ENCODE results near the gene PRKRA. TPM values are rescaled to one million over a fixed set of nuclear protein-coding genes. Genes with fewer than 3 reads are reported as not detected.

The PRKRA gene
- polyA plus RNA-seq, 1 donor from 2014 or later: 91.8 TPM

- Histone ChIP-seq H3K4me2 (ENCODE audit: low read length) (no peak overlapping the region), H3F3A (ENCODE audit: insufficient read depth, low read length, poor library complexity, severe bottlenecking) (no peaks in the 10 kb centered on the region), H2AFZ (ENCODE audit: low read depth, low read length) (no peak overlapping the region), H3K4me3 (ENCODE audit: low read length) (no peak overlapping the region), H4K20me1 (ENCODE audit: insufficient read depth) (no peaks in the 10 kb centered on the region), H3K36me3 (ENCODE audit: insufficient read depth, low read length) (no peaks in the 10 kb centered on the region), H3K9ac (ENCODE audit: low read length) (no peak overlapping the region), H3K9me2 (ENCODE audit: insufficient read depth, low read length) (no peaks in the 10 kb centered on the region), H3K79me2 (replicated peaks; ENCODE audit: insufficient read depth, low read length) (no peaks in the 10 kb centered on the region), H3K27me3 (ENCODE audit: insufficient read depth, low read depth, low read length) (no peaks in the 10 kb centered on the region), H3K9me3 (ENCODE audit: low read length) (no peaks in the 10 kb centered on the region), H3K27ac (ENCODE audit: low read length) (no peak overlapping the region)
- no peak for TF ChIP-seq SMC3 (conservative IDR thresholded peaks at IDR 0.05; ENCODE audit: poor library complexity)
- no peak for TF ChIP-seq POLR2AphosphoS5 (IDR thresholded peaks at IDR 0.05)
- TF ChIP-seq EP300 (conservative IDR thresholded peaks at IDR 0.05; ENCODE audit: poor library complexity, severe bottlenecking): no peak
- no peak for TF ChIP-seq REST (IDR thresholded peaks at IDR 0.05; ENCODE audit: borderline replicate concordance)
- no peak for TF ChIP-seq TAF1 (IDR thresholded peaks at IDR 0.05; ENCODE audit: low read depth)
- TF ChIP-seq EZH2 (IDR thresholded peaks at IDR 0.05; ENCODE audit: borderline replicate concordance, insufficient read depth, low read length, poor library complexity, severe bottlenecking): no peak
- no peak for TF ChIP-seq RAD21 (conservative IDR thresholded peaks at IDR 0.05)
- no peak for TF ChIP-seq CTCF (IDR thresholded peaks at IDR 0.05; ENCODE audit: poor library complexity, severe bottlenecking)
- no peak for TF ChIP-seq MXI1 (conservative IDR thresholded peaks at IDR 0.05; ENCODE audit: poor library complexity, severe bottlenecking)
These were observed 46.6 kb downstream of the PRKRA start for GRCh38 chr2:178404368-178404767.

- no peak overlapping the region for H3K27ac ChIP-seq (ENCODE audit: low read length)
- H3K4me3 ChIP-seq (ENCODE audit: low read length): no peak overlapping the region
- H3K27me3 ChIP-seq (ENCODE audit: insufficient read depth, low read depth, low read length): no peaks in the 10 kb centered on the region
- no peaks in the 10 kb centered on the region for H3K9me3 ChIP-seq (ENCODE audit: low read length)
- no peaks in the 10 kb centered on the region for H3F3A ChIP-seq (ENCODE audit: insufficient read depth, low read length, poor library complexity, severe bottlenecking)
- H2AFZ ChIP-seq (ENCODE audit: low read depth, low read length): no peak overlapping the region
- no peaks in the 10 kb centered on the region for H3K36me3 ChIP-seq (ENCODE audit: insufficient read depth, low read length)
- no peaks in the 10 kb centered on the region for H4K20me1 ChIP-seq (ENCODE audit: insufficient read depth)
- H3K9me2 ChIP-seq (ENCODE audit: insufficient read depth, low read length): no peaks in the 10 kb centered on the region
- H3K79me2 ChIP-seq (replicated peaks; ENCODE audit: insufficient read depth, low read length): no peaks in the 10 kb centered on the region
- no peak for TF ChIP-seq TAF1 (IDR thresholded peaks at IDR 0.05; ENCODE audit: low read depth)
- TF ChIP-seq MXI1 (conservative IDR thresholded peaks at IDR 0.05; ENCODE audit: poor library complexity, severe bottlenecking): no peak
- no peak for TF ChIP-seq POLR2AphosphoS5 (IDR thresholded peaks at IDR 0.05)
- TF ChIP-seq EP300 (conservative IDR thresholded peaks at IDR 0.05; ENCODE audit: poor library complexity, severe bottlenecking): no peak
- TF ChIP-seq CTCF (IDR thresholded peaks at IDR 0.05; ENCODE audit: poor library complexity, severe bottlenecking): no peak
- TF ChIP-seq REST (IDR thresholded peaks at IDR 0.05; ENCODE audit: borderline replicate concordance): no peak
- TF ChIP-seq SMC3 (conservative IDR thresholded peaks at IDR 0.05; ENCODE audit: poor library complexity): no peak
- no peak for TF ChIP-seq EZH2 (IDR thresholded peaks at IDR 0.05; ENCODE audit: borderline replicate concordance, insufficient read depth, low read length, poor library complexity, severe bottlenecking)
- TF ChIP-seq RAD21 (conservative IDR thresholded peaks at IDR 0.05): no peak
- no peak overlapping the region for H3K9ac ChIP-seq (ENCODE audit: low read length)
- no peak overlapping the region for H3K4me2 ChIP-seq (ENCODE audit: low read length)
These were observed 47.2 kb downstream of the PRKRA start for GRCh38 chr2:178403671-178404306.
